ENCODE data around the gene CRYBG2. TPM values are rescaled to one million over a fixed set of nuclear protein-coding genes. Genes with fewer than 3 reads are reported as not detected.

The CRYBG2 gene
- total and polyA plus RNA-seq, 2 of the 8 experiments (the other 6 are each of a cell fraction or from before 2014, with no cell fraction given) = 14.2 to 17.0 TPM

GRCh38 chr1:26286064-26286416 lies 67.9 kb downstream of the CRYBG2 start:
- Histone ChIP-seq H3K79me1 (ENCODE audit: low read depth, low read length) (no peaks in the 10 kb centered on the region), H3K36me3 (ENCODE audit: control insufficient read depth in 2 of 4, insufficient read depth in 4 of 4, low read length in 3 of 4) (peaks cover 0 to 2% (median 0%) of the 10 kb centered on the region in 4 experiments; a peak in 1 of 8 replicates), H3K56ac (replicated peaks; ENCODE audit: insufficient read length, low read depth, low read length) (no peak overlapping the region), H3K79me2 (ENCODE audit: control insufficient read depth in 1 of 2, insufficient read depth in 2 of 2, low read length in 2 of 2) (no peaks in the 10 kb centered on the region), H3K18ac (ENCODE audit: extremely low read depth, low read length) (no peak overlapping the region), H3K4me3 (ENCODE audit: extremely low read depth in 1 of 4, insufficient read depth in 2 of 4, low read depth in 3 of 4, low read length in 4 of 4) (no peak overlapping the region), H4K91ac (replicated peaks; ENCODE audit: insufficient read length, low read length) (no peak overlapping the region), H3K9me3 (ENCODE audit: insufficient read depth in 2 of 2, low read depth in 1 of 2, low read length in 1 of 2) (no peaks in the 10 kb centered on the region), H3K23me2 (ENCODE audit: low read depth, low read length) (peaks cover 4% of the 10 kb centered on the region; the same call in 1 of the 2 replicates), H3K27me3 (replicated peaks in 1 of 4; ENCODE audit: control insufficient read depth in 3 of 4, extremely low read depth in 1 of 4, insufficient read depth in 3 of 4, low read length in 3 of 4) (no peaks in the 10 kb centered on the region), H4K5ac (ENCODE audit: insufficient read length, low read depth, low read length) (no peak overlapping the region), H3K9ac (replicated peaks in 1 of 4; ENCODE audit: extremely low read depth in 1 of 4, low read depth in 3 of 4, low read length in 3 of 4) (no peak overlapping the region), H2BK120ac (replicated peaks; ENCODE audit: low read depth, low read length) (no peak overlapping the region), H3K4ac (replicated peaks; ENCODE audit: insufficient read length, low read depth, low read length) (no peak overlapping the region), H3K14ac (ENCODE audit: insufficient read length) (no peak overlapping the region), H4K20me1 (replicated peaks in 1 of 2; ENCODE audit: control insufficient read depth in 1 of 2, insufficient read depth in 2 of 2, low read length in 2 of 2) (peaks cover 0 to 10% of the 10 kb centered on the region in 2 experiments), H3K23ac (ENCODE audit: insufficient read length) (no peak overlapping the region), H2AFZ (ENCODE audit: low read length) (no peak overlapping the region), H3K4me1 (replicated peaks in 1 of 4; ENCODE audit: control insufficient read depth in 3 of 4, insufficient read depth in 4 of 4, low read length in 3 of 4) (peaks cover 8 to 38% (median 29%) of the 10 kb centered on the region in 4 experiments), H4K8ac (ENCODE audit: extremely low read depth, insufficient read depth, low read length) (no peak overlapping the region), H2BK20ac (ENCODE audit: low read length) (no peak overlapping the region), H2BK12ac (ENCODE audit: low read depth, low read length) (no peak overlapping the region), H2AK5ac (ENCODE audit: low read depth, low read length) (no peak overlapping the region), H3K4me2 (ENCODE audit: insufficient read depth in 1 of 2, low read depth in 2 of 2, low read length in 2 of 2) (no peak overlapping the region), H2BK5ac (ENCODE audit: low read depth, low read length) (no peak overlapping the region), H2BK15ac (ENCODE audit: low read length) (no peak overlapping the region), H3K27ac (ENCODE audit: low read depth, low read length) (no peak overlapping the region)
- TF ChIP-seq POU5F1 (IDR thresholded peaks at IDR 0.05; ENCODE audit: low read depth, low read length) (no peak), ATF3 (IDR thresholded peaks at IDR 0.05; ENCODE audit: insufficient read depth, low read depth, low read length) (no peak), KDM5A (IDR thresholded peaks at IDR 0.05; ENCODE audit: low read length) (no peak), SRF (IDR thresholded peaks at IDR 0.05; ENCODE audit: low read depth, low read length) (no peak), RNF2 (IDR thresholded peaks at IDR 0.05; ENCODE audit: borderline replicate concordance, low read depth, low read length, missing control alignments, poor library complexity, severe bottlenecking) (no peak), TAF7 (optimal IDR thresholded peaks at IDR 0.05; ENCODE audit: borderline replicate concordance, low read depth, low read length) (no peak), RXRA (IDR thresholded peaks at IDR 0.05; ENCODE audit: insufficient read depth, low read depth, low read length) (no peak), SAP30 (IDR thresholded peaks at IDR 0.05; ENCODE audit: insufficient read depth, insufficient replicate concordance, low read length) (no peak), ATF2 (IDR thresholded peaks at IDR 0.05; ENCODE audit: low read length) (no peak), CBX5 (IDR thresholded peaks at IDR 0.05; ENCODE audit: low read depth, low read length) (no peak)
- CTCF ChIA-PET (ENCODE audit: partially characterized antibody) = interaction anchor here (0.6 to 39.7 kb wide), 37 partner anchors 10 to 1097 kb away, joined by 3 to 1530 read pairs (median 6); partner anchors contain the start of genes CATSPER4, CD164L2, CD52 and CEP85
- no peak for FAIRE-seq
- DNase-seq (ENCODE audit: low read depth in 1 of 2, low spot score in 2 of 2) = no peak
- 17% methylated on average over 2 of the region's 2 CpGs; no CpG with 5 or more reads in 1 of the 2 experiments for WGBS, 2 experiments (ENCODE audit: extremely low coverage in 1 of 2, insufficient coverage in 1 of 2, insufficient read length in 1 of 2, insufficient replicate concordance in 2 of 2, low coverage in 1 of 2, low lambda C conversion rate in 2 of 2, missing lambda C conversion rate in 1 of 2)
- POLR2A ChIA-PET (ENCODE audit: partially characterized antibody) = interaction anchor here (0.5 to 3.2 kb wide), 9 partner anchors 10 to 186 kb away, joined by 3 to 27 read pairs (median 4); partner anchors contain the start of genes CD52, HMGN2 and LIN28A
